ACHN (cell line): Measurements from ENCODE around the gene STRN4.
"Not testable (repeated sequence)": the region's sequence is repeated elsewhere in the genome, so short reads cannot be mapped to it uniquely, and the experiment has no call there.

Source experiments
- DNase-seq: peaks from one replicate; pipeline ENCODE4 v3.0.0-alpha.2; 2015
- in situ Hi-C: cut with HindIII; loops from 2 replicates; pipeline ENCODE4 v1.10.0; 2017; ENCODE audit warnings: low sequenced_read_pairs, low pct_ligation_motif_present, low pct_unique_long_range_greater_than_20kb

The STRN4 gene

DNA sequence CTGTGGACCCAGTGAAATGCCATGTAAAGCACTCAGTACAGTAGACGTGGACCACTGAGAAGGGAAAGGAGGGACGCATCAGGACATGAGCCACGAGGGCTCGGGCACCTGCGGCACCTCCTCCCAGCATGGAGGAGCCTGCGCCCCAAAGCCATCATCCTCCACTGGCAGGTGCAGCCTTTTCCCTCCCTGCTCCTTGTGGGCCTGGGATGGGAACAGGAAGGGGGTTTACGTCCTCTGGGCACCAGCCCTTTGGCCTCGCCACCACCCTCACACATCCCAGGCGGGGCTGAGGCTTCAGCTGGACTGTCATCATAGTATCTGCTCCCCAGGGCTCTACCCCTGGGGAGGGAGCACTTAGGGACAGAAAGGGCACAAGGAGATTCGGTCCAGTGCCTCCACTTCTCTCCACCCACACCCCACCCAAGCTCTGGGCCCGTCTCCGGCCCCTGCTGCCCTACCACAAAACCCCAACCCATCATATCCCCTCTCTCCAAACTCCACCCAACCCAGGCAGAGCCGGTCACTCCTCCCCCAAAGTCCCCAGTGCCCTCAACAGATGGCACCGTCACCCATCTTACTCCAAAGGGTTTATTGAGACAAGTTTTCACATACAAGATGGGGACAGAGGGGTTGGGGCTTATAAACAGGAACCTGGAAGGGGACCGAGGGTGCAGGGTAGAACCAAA, 27.2 kb downstream of the STRN4 start:
- DNase-seq = no peak
- in situ Hi-C loops = no loop called here

DNA sequence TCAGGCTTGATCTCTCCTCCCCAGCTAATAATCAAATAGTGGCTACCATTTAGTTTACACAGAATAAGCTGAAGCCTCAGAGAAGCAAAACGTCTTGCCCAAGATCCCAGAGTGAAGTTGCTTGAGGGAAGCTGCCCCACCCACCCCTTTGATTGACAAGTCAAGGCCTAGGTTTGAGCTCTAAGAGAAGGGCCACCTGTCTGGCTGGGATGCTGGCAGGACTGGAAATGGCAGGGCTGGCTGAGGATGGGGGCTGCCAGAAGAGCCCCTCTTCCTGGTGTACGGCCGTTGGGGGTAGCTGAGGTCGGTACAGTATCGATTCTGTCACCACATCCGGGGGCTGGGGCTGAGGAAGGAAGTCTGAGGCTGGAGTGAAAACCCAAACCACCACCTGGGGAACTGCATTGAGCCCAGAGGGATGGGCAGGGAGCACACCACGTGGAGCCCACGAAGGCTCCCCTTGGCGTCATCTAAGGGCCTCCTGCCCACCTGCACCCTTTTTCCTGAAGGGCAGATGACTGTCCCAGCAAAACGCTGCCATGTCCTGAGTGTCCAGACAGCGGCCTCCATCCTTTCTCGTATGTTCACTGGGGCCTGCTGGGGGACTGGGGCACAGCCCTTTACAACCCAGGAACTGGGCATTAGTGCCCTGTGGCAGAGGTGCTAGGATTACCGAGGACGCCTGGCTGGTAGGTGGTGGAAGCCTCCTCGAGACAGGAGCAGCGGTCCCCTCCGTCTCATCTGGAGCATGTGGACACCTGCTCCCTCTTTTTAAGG, 27.9 kb downstream of the STRN4 start:
- no peak for DNase-seq
- in situ Hi-C loops = no loop called here

DNA sequence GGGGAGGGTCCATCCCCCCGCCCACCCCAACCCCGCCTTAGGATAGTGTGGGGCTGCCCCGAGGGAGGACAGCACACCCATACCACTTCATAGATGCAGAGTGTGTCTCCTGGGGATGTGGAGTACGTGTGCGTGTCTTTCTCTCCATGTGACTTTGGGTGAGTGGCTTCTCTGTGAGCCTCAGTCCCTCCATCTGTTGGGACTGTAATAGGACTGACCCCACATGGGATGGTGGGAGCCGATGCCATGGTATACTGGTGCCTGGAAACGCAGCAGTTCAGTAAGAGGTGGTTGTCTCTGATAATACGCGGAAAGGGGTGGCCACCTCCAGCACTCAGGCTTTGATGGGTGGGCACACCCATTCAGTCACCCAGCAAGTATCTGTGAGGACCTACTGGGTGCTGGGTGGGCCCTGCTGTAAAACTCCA, 28.5 kb downstream of the STRN4 start:
- in situ Hi-C loops = no loop called here
- DNase-seq = no peak

DNA sequence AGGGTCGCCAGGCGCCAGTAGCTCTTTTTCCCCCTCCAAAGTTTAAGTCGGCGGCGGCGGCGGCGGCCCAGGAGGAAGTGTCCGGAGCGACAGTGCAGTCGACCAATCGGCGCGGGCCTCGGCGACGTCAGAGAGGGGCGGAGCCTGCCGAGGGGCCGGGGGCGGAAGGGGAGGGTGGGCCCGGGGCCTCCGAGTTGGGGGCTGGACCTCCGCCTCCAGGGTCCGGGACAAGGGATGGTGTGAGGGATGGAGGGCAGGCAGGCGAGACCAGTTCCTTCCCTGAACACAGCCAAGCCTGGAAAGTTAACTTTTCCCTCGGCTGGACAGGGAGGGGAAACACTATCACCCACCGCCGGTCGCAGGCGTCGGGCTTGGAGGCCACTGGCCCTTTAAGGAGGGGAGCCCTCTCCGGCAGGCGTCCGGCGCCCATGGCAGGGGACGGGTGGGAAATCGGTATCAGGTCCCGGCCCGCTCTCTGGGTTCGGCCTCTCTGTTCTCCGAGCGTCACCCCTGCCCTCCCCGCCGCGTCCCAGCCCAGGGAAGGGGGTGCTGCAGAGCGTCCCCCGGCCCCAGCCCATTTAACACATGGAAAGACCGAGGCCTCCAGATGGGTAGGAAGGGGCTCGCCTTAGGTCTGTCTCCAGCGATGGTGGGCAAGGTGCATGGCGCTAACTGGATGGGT, 29.1 kb downstream of the STRN4 start, which contains the start of gene PRKD2:
Gene PRKD2, minus strand, starts transcription at position 81 of the 682 bp plus-strand sequence. CDS start 744 bp downstream, outside the sequence.
- peak; percentile 70 for DNase-seq
- in situ Hi-C loops = no loop called here

DNA sequence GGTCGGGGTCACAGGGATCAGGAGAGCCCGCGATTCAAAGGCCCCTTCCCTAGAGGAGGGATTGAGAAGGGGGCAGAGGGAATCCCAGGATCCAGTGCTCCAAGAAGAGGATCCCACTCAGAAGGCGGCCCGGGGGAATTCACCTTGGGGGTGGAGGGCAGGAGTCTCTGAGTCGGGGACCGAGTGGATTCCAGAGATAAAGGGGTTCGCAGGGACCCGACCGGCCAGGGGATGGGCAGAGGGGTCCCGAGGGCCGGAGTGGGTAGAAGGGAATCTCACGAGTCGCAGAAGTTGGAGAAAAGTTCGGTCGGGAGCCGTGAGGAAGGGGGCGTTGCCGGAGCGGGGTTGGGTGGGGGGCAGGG, 29.6 kb downstream of the STRN4 start:
- DNase-seq = no peak
- in situ Hi-C loops = no loop called here

DNA sequence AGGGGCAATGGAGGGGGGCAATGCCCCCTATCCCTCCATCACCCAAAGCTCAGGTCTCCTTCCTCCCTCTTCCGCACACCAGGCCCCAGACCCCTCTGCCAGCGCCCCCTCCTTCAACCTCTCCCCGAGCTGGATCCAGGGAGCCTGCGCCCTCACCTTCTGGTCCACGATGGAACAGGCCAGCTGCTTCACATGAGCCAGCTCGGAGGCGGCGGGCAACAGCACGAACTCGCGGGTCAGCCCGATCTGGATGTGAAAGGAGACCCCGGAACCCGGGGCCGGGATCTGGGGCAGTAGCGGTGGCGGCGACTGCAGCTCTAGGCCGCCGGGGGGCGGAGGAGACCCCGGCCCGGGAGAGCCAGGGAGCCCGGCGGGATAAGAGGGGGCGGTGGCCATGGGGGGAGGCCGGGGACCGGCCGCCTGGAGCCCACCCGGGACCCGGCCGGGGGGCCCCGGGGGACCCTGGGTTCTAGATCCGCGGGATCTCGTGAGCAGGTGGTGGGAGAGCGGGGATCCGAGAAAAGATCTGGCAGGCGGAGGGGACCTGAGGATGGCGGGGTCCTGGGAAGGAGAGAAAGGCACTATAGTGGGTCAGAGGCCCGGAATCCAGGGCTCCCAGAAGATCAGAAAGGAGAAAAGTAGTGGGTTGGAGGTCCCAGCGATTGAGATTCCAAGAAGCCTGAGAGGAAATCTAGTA, 30.1 kb downstream of the STRN4 start:
- DNase-seq = peak; percentile 16
- in situ Hi-C loops = no loop called here

DNA sequence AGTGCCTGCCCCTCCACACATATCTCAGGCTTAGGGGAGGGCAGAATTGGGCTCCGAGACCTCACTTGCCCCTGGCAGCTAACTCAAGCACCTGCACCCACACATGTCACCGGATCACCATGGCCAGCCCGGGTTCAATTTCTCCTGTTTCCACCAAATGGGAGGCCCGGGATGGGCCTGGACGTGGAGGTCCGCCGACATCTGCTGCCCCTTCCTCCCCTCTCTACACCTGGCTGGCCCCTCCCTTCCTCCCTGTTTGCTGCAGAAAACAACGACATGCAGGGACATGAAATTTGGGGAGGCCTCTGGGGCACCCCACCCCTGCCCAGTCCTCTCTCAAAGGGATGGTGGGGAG, 30.7 kb downstream of the STRN4 start:
- no peak for DNase-seq
- in situ Hi-C loops = no loop called here

DNA sequence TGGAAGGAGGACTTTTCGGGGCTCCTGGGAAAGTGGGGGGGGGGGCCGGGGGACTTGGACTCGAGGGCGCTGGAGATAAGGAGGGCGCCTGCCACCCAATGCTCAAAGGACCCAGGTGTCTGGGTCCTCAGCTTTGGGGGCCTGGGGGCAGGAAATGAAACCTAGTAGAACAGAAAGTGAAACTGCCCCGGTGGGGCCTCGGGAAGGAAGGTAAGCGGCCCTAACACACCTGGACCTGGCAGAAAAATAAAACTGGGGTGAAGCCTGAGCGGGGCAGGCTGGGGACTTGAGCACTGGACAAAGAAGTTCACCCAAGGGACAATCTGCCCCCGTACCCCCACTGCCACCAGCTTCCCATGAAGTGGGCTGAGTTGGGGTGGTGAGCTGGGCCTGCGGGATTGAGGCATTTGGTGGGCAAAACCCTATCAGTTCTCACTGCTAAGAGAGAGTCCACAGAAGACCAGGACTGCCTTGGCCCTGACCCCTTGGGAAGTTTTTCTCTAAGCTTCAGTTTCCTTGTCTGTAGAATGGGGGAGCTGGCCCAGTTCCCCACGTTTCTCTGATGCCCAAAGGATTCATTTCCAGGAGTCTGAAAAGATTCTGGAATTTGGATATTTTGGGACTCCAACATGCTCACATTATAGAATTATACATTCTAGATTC, 31.7 kb downstream of the STRN4 start:
- in situ Hi-C loops = no loop called here
- DNase-seq = no peak

DNA sequence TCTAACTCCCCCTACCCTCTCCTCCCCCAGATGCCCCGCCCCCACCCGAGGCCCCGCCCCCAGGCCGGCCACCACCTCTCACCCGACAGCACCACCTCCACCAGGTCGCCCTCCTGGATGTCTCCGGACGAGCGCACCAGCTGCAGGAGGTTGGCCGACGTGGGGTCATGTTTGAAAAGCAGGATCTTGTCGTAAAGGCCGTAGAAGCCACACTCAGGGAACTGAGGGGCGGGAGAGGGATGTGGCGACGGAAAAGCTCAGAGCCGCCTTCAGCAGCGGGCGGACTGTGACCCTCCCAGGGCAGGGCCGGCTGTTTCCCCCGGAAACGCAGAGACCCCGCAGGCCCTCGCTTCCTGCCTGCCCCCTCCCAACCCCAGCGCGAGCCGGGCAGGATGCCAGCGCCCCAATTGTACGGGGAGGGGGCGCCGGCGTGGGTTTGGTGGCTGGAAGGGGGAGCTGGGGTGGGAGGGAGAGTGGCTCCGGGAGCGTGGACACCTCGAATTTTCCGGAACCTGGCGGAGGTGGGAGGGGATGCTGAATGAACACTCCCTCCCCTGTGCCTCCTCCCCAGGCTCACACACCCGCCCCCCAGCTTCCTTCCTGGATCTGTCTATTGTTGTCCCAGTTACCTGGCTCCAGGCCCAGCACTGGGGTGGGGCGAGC, 32.3 kb downstream of the STRN4 start:
- DNase-seq = peak; percentile 87
- in situ Hi-C loops = no loop called here

DNA sequence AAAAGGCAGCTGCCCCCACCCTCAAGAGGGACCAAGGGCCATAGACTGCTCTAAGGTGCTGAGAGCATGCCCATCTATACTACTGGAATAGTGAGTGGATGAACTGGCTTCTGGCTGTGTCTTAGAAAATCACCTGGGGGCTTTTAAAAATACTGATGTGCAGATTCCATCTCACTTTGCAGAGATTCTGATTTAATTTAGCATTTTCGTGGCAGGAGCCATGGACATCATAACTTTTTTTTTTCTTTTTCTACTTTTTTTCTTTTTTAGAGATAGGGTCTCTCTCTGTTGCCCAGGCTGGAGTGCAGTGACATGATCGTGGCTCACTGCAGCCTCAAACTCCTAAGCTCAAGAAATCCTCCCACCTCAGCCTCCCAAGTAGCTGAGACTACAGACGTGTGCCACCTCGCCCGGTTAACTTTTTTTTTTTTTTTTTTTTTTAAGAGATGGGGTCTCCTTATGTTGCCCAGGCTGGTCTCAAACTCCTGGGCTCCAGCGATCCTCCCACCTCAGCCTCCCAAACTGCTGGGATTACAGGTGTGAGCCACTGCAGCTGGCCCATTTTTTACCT, 33.4 kb downstream of the STRN4 start:
- DNase-seq, in situ Hi-C loops: not testable (repeated sequence)

DNA sequence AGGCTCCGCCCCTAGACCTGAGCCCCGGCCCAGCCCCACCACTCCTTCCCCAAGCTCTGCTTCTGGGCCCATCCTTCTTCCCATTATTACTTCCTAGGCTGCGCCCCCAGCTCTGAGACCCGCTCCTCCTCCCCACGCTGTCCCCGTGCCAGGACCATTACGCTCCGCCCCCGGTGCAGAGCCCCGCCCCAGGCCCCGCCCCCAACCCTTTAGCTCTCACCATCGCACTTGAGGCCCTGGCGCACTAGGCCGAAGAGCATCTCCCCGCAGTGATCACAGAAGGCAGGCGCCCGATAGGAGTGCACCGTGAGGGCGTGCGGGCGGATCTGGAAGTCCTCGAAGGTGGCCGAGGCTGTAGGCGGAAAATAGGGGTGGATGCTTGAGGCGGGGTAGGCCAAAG, 35.6 kb downstream of the STRN4 start:
- no peak for DNase-seq
- in situ Hi-C loops = no loop called here

DNA sequence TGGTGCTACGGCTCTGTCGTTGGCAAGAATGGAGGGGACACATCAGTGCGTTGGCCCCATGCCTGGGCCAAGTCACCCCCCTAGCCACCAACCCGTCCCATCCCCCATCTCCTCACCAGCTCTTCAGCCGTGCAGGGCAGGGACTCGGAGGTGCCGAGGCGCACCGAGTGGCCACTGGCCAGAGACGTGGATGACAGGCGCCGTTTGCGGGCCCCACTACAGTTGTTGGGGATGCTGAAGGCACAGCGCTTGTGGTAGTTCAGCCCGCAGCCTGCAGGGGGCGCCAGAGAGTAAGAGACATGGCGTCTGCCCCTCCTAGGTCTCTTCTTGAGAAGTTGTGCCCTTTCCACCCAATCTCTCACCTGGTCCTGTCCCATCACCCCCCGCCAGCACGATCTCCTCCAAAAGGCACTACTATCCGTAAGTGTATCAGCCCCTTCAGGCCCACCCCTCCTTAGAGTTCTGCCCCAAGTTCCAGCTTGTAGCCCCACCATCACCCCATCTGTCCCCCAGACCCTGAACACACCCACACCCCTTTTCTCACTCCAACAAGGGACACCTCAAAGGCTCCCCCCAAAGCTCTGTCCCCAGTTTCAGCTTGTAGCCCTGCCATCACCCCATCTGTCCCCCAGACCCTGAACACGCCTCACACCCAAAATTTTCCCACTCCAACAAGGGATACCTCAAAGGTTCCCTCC, 41.7 kb downstream of the STRN4 start:
- in situ Hi-C loops = no loop called here
- DNase-seq = peak; percentile 27

DNA sequence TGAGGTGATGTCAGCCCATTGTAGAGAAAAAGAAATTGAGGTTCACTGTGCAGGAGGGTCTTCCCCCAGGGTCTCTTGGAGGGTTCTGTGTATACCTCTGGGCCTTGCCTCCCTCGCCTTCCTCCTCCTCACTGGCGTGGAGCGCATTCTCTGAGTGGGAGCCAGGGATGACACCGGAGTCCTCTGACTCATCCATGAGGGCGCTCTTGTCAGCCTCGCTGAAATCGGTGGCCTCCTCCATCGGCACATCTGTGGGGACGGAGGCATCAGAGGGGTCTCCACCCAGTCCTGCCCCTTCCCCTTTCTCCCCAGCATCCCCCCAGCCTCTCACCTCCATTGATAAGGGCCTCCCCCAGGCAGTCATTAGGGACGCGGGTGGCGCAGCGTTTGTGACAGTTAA, 45.5 kb downstream of the STRN4 start:
- DNase-seq = no peak
- in situ Hi-C loops = no loop called here

DNA sequence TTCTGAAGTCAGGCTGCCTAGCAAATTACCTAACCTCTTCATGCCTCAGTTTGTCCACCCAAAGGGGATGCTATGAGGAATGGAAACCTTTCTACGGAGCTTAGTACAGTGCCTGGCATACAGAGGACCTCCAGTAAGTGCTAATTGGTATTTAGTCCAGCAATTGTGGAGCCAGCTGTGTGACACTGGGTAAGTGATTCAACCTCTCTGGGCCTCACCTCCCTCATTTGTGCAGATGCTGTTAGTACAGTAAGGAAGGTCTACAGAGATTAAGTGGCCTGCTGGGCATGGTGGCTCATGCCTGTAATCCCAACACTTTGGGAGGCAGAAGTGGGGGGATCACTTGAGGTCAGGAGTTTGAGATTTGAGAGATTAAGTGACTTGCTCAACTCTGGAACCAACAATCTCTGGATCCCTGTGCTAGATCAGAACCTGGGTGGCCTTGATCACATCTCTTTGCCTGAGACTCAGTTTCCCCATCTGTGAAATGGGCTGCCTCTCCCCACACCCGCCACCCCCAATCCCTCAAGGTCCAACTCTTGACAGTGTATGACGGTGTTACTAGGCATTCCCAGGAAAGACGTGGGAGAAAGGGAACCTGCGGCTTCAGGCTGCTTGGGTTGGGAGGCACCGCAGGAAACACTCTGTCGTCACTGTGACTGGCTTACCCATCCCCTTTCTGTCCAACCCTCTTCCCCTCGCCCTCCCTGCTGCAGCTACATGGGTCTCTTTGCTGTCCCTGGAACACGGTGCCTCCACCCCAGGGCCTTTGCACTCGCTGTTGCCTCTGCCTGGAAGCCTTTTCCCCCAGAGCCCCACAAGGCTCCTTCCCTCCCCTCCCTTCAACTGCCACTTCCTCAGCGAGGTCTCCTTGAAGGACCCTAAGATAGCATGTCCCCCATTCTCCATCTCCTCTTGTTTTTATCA, 47.6 kb downstream of the STRN4 start:
- no peak for DNase-seq
- in situ Hi-C loops = no loop called here

DNA sequence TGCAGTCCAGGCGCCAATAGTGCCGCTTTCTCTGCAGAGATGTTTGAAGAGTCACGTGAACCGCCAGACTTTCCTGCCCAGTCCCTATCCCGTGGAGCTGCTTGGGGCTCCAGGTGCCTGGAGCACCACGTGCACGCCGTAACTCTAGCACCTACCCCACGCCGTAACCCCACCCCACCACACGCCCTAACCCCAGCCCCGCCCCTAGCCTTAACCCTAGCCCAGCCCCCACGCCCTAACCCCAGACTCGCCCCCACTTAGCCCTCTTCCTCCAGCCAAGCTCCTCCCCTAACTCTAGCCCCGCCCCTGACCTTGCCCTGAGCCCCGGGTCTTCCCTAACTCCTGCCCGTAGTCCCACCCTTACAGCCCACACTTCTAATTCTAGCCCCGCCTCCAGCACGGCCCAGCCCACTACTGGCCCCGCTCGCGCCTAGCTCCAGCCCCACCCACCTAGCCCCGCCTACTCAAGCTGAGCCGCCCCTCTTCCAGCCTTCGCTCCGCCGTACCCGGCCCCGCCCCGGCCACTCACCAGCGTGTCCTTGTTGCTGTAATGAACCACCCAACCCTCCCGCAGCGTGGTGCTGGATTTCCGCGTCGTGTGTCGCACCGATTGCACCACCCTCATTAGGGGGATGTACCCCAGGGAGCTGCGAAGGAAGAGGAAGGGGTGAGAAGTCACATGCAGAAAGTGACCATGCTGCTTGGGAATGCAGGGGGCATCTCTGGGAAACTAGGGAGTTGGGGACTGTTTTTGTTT, 48.9 kb downstream of the STRN4 start:
- in situ Hi-C loops = no loop called here
- DNase-seq = no peak

DNA sequence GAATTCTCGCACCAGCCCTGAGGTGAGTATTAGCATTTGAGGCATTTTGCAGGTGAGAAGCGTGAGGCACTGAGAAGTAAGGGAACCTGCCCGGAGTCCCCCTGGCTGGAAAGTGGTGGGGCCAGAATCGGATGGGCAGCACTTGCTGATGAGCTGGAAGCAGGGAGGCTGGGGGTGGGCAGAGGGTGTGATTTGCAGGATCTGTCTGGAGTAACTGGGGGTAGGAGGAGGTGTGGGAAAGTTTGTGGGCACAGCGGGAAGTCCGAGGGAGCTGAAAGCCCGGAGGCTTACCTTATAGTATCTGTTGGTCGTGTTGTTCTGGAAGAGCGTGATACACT, 49.4 kb downstream of the STRN4 start:
- no peak for DNase-seq
- in situ Hi-C loops = no loop called here
